Bronchial epithelial cell (primary cell): Measurements from ENCODE around the gene SLC37A1. TPM values are rescaled to one million over a fixed set of nuclear protein-coding genes. Genes with fewer than 3 reads are reported as not detected.

Experiments
- DNase-seq: peaks from one replicate; pipeline ENCODE4 v3.0.0-alpha.2; 2010; ENCODE audit warnings: low read depth
- FAIRE-seq: peaks from 2 replicates; lab custom pipeline; 2011; peaks lifted over from hg19 to GRCh38; lab: Jason Lieb, UNC
- H3K27me3 ChIP-seq: 2 replicates; pipeline ENCODE4 v1.5.1; 2011; ENCODE audit warnings: low read length; ENCODE audit not compliant: control insufficient read depth, insufficient read depth
- H3K36me3 ChIP-seq: 2 replicates; pipeline ENCODE4 v1.5.1; 2011; ENCODE audit warnings: low read length; ENCODE audit not compliant: control insufficient read depth, insufficient read depth
- H3K4me3 ChIP-seq: 2 replicates; pipeline ENCODE4 v1.5.1; 2011; ENCODE audit warnings: mild to moderate bottlenecking, low read depth, low read length, control low read depth
- CTCF ChIP-seq: IDR thresholded peaks from 2 replicates; pipeline ENCODE4 v1.5.1; 2011; ENCODE audit warnings: mild to moderate bottlenecking, moderate library complexity, low read length, control low read depth, inconsistent platforms; ENCODE audit not compliant: insufficient read depth, severe bottlenecking
- total RNA-seq: library from RNA; depleted of rRNA; stranded (reverse); fragments of >200 nt; gene quantifications from 2 replicates; pipeline ENCODE4 v1.2.1, GENCODE V29; 2014

The SLC37A1 gene
- total RNA-seq, 1 donor from 2014 or later = 7.1 TPM

GRCh38 chr21:42526379-42526727, 12.7 kb downstream of the SLC37A1 start:
- DNase-seq = no peak
- Histone ChIP-seq H3K36me3 (no peaks in the 10 kb centered on the region), H3K27me3 (no peaks in the 10 kb centered on the region), H3K4me3 (no peak overlapping the region)
- no peak for FAIRE-seq
- TF ChIP-seq CTCF = no peak

GRCh38 chr21:42527127-42527488, 13.5 kb downstream of the SLC37A1 start:
- no peaks in the 10 kb centered on the region for H3K36me3 ChIP-seq
- no peaks in the 10 kb centered on the region for H3K27me3 ChIP-seq
- DNase-seq (no peak), FAIRE-seq (no peak)
- H3K4me3 ChIP-seq = no peak overlapping the region
- no peak for TF ChIP-seq CTCF

GRCh38 chr21:42527489-42528158, 14.0 kb downstream of the SLC37A1 start:
- H3K36me3 ChIP-seq = no peaks in the 10 kb centered on the region
- H3K4me3 ChIP-seq = no peak overlapping the region
- FAIRE-seq (no peak), DNase-seq (no peak)
- TF ChIP-seq CTCF = no peak
- no peaks in the 10 kb centered on the region for H3K27me3 ChIP-seq

GRCh38 chr21:42530167-42530518, 16.5 kb downstream of the SLC37A1 start:
- Histone ChIP-seq H3K4me3 (no peak overlapping the region), H3K27me3 (no peaks in the 10 kb centered on the region), H3K36me3 (peaks cover 7% of the 10 kb centered on the region)
- DNase-seq (no peak), FAIRE-seq (no peak)
- TF ChIP-seq CTCF = no peak

- DNase-seq (no peak), FAIRE-seq (no peak)
- Histone ChIP-seq H3K36me3 (peaks cover 14% of the 10 kb centered on the region), H3K4me3 (no peak overlapping the region), H3K27me3 (no peaks in the 10 kb centered on the region)
- no peak for TF ChIP-seq CTCF
Measured at GRCh38 chr21:42531771-42532170, 18.1 kb downstream of the SLC37A1 start.
